ENCODE measurements around the gene PRR16.

The PRR16 gene

DNA sequence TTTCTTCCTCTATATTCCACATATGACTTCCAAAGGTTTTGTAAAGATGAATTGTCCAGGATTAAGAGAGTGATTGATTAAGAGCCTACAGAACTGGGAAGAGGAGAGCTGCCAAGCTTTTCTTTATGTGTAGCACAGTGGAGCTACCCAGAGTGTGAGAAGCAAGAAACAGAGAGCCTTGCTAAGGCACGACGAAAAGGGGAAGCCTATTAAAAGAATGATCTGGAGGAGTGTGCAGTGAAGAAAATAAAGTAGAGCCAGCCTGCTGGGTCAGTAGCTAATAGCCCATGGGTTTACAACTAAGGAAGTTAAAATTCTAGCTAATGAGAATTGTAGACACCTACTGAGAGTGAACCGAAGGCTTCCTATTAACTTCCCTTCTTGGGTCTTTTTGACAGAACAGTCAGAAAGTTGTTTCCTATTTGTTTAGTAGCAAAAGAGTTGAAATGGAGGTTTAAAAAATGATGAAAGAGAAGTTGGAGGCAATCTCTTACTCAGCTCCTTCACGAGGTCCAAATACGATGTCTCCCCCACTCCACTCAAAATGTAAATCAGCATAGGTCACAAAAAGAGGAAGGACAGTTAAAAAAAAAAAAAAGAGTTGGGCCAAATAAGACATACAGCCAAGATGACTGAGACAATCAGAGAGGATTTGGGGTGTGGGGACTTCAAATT is 957 bp upstream of the PRR16 start:
- DNase-seq (ENCODE audit: low read depth in 3 of 3), result no peak

DNA sequence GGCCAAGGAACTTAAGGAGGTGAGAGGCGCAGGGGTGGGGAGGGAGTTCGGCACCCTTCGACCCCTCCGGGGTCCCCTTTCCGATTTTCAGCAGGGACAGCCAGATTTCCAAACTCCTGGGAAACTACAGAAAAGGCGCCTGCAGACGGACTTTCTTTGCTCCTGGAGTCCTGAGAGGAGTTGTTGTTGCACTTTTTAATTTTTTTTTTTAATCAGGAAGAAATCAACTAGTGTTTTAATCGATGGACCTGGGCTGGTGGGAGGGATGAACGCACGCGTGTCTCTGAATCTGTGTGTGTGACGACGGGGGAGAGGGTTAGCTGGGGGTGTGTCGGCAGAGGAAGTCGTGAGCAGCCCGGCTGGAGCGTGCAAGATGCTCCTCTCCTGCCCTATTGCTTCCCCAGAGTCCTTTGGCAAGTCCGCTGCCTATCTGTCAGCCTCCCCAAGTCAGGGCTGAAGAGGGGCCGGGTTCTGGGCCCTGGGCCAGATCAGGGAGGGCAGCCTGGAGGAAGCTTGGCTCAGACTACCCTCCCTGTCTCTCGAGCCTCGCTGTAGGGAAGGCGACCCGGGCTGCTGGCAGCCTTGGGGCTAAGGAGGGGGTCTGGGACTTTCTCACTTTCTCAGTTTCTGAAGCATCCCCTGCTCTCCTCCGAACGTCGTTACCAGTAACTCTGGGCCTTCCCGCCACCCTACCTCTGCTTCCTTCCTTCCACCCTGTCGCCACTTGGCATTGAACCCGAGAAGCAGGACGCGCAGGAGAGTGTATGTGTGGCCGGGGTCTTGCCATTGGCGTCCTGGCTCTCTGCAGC is 731 bp downstream of the PRR16 start:
- DNase-seq (ENCODE audit: low read depth in 3 of 3), result no peak

DNA sequence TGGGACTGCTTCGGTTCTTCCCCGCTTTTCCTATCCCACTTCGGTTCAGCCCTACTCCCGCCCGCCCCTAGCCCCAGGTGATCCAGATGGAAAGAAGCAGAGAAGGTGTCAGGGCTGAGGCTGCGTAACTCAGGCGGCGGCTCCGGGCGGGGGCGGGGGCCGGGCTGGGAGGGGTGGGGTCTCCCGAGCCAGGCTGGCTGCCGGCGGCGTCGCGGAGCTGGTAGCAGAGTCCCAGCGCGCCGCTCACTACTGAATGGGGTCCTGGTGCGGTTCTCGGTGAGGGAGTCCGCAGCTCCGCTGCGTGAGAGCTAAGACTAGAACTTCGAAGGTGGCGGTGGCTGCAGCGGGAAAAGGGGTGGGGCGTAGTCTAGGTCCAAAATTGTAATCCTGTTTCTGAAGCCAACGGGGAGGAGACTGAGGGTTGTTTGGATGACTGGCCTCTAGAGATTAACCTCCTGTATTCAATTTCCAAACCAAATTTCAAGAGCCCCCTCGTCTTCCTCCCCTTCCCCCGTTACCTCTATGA is 1.4 kb downstream of the PRR16 start:
- DNase-seq (ENCODE audit: low read depth in 3 of 3), result no peak

DNA sequence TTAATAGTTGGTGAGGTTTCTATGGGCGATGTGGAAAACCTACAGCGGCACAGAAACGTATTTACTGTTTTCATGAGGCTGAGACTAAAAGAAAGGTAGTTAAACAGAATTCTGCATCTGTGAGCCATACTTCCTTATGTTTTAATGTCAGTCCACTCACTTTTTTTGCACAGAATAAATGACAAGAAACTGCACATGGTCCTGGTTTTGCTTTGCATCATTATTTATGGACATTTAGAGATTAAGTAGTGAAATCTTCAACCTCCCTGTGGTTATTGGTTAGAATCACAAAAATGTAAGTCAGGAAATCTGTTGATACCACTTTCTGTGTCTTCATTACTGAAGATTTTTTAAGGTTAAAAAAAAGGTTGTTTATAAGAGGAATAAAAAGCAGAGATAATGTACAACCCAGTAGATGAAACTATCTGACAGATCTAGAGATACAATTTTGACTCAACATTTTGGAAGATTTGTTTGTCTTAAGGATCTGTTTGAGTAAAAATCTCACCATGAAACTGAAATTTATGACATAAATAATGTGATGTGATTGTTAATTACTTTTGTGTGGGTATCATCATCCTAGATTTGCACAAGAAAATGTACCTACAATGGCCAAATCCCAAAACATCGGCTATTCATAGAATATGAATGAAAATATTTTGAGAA is 2.4 kb downstream of the PRR16 start:
- no peak for DNase-seq (ENCODE audit: low read depth in 3 of 3)

DNA sequence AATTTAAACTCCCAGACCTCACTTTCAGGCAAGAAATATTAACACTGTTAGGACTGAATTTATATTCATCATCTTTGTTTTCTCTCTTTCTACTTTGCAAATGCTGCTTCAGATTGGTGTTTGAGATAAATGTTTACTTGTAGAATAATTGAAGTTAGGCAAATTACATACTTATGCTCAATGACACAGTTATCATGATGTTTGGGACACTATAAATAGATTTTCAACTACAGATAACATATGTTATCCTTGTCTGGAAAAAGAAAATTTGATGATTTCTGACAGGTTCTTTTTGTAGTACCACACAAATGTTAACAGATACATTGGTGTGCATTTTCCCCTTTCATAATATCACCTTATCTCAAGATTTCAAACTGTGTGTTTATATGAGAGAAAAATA is 7.9 kb downstream of the PRR16 start:
- no peak for DNase-seq (ENCODE audit: low read depth in 3 of 3)

DNA sequence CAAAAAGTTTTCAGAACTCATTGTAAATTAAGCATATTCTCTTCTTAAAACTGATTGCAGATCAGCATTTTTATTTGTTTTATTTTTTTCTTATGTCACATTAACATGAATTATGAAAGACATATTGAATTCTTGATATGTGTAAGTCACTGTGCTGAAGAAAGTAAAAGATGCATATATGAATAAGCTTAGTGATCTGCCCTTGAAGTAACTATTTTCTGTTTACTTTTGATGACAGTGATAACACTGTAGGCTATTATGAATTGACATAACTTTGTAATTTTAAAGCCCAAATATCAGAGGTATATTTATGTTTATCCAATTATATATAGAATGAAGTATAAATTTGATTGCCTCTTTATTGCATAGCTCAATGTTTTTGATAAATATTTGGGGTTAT is 8.8 kb downstream of the PRR16 start:
- DNase-seq (ENCODE audit: low read depth in 3 of 3), result no peak

DNA sequence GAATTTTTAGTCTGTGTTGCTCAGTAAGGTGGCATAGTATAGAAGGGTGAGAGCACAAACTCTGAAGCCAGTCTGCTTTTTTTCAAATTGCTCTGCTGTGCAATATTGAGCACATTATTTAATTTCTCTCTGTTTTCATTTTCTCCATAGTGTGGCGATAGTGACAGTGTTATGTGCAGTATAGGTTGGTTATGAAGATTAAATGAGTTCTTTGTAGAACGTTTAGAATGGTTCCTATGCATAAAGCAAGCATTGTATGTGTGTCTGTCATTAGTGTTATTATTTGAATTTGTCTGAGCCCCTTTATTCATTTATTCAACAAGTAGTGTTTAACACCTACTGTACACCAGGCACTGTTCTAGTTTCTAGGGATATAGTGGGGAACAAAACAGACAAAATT is 9.2 kb downstream of the PRR16 start:
- DNase-seq (ENCODE audit: low read depth in 3 of 3), result no peak

DNA sequence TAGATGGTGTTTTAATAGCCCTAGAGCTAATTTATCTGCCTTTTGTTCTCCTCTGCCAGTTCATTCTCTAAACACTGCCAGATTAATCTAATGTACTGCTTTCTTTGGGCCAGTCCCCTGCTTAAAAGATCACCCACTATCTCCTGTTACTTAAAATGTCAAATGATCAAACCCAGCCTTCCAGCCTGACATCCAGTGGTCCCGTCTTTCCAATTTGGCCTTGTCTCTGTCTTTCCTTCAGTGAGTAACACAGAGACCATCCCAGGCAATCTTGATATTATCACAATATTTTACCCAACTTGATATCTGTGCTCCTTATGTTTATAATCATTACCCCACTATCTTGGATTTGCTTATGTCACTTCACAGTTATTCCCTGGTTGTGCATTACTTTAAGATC is 12.0 kb downstream of the PRR16 start:
- DNase-seq (ENCODE audit: low read depth in 3 of 3), result no peak

DNA sequence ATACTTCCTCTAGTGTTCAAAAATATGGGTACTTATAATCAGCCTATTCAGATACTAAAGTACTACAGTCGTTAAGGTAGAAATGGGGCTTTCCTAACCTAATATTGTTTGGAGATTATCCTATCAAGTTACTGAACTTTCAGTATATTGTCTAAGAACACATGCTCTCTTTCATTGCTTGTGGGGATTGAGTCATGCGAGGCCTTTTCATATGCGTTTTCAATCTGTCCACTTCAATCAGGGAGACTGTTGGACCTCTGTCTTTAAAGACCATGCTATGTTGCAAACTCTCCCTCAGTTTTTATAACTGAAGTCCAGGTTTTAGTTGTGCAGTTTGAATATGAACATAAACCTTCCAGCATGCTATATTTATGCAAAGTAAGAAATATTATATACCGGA is 15.0 kb downstream of the PRR16 start:
- DNase-seq (ENCODE audit: low read depth in 3 of 3), result no peak

DNA sequence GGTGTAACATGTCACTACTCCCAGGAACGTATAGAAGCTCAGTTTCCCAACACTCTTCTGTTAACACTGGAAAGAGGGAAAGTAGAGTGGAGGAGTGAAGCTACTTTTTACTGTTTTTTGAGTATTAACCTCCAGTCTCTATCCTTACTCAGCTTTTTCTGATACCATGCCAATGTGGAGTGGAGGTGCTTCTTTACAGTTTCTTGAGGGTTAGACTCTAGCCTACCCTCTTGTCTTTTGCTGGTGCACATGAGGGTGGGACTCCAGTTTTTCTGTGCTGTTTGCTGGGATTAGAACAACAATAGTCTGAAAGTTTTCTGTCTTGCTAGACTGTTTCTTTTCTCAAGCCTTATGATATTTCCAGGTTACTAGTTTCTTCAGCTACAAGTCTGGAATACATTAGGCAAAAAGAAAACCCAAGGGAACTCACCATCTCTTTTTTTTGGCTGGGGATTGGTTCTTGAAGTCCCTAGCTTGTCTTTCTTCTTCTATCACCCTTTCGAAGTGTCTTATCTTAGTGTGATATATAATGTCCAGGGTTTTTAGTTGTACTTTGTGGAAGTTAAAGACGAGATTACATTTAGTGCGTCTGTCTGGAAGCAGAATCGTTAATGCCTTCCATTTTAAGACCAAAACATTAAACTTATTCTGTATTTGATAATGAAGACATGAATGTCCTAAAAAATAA is 35.9 kb downstream of the PRR16 start:
- DNase-seq (ENCODE audit: low read depth in 3 of 3), result no peak

DNA sequence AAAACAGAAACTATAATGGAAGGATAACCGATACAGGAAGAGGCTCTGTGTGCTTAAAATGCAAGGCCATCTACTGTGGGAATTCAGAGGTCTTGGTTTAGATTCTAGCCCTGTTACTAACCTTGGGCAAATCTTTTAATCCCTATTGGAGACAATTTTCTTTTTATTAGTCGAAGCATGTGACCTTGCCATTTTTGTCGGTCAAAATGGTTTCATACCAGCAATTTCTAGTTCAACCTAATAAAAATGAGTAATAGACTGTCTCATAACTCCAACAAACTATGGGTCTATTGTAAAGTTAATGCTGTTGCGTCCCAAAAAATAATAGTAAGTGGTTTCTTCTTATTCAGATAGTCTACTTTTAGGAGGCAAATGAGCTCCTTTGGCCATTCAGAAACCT is 38.4 kb downstream of the PRR16 start:
- DNase-seq (ENCODE audit: low read depth in 3 of 3), result no peak

DNA sequence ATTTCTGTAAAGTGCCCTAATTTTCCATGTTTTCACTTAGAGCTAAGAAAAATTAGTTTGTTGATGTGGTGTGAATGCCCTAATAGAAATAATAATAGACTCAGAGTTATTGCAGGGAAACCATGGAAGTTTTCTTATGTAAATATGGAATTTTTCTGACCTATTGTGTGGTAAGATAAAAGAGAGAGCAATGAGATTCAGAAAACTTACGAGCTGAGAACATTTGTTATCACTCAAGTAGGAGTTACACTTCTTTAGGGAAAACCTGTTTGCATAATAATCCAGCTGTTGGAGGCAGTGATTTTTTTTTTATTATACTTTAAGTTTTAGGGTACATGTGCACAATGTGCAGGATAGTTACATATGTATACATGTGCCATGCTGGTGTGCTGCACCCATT is 39.2 kb downstream of the PRR16 start:
- no peak for DNase-seq (ENCODE audit: low read depth in 3 of 3)

DNA sequence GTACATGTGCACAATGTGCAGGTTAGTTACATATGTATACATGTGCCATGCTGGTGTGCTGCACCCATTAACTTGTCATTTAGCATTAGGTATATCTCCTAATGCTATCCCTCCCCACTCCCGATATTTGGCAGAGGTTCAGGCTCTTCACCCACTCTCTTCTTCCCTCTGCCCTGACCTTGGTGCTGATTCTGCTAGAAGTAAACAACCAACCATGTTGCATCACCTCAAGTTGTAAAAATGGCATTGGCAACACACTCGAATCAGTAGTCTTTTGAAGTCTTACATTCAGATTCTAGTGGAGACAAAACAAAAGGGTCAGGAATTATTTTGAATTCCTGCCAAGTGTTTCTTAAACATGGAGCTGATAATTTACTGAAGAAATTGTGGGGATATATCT is 40.0 kb downstream of the PRR16 start:
- DNase-seq (ENCODE audit: low read depth in 3 of 3), result no peak

DNA sequence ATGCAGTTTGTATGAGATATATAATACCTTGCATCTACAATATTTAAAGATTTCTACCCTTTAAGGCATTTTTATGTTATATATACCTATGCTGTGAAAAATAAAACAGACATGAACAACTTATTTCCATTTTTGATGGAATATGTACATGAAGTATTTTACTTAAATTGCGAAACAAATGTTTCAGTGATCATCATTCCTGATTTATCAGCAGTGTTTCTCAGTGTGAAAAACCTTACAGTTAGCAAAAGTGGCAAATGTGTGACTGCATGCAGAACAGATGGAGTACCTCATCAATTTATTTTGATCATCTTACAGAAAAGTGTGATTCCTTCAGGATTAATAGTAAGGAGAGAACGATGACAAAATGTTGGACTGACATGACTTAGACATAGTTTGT is 43.1 kb downstream of the PRR16 start:
- DNase-seq (ENCODE audit: low read depth in 3 of 3), result no peak

DNA sequence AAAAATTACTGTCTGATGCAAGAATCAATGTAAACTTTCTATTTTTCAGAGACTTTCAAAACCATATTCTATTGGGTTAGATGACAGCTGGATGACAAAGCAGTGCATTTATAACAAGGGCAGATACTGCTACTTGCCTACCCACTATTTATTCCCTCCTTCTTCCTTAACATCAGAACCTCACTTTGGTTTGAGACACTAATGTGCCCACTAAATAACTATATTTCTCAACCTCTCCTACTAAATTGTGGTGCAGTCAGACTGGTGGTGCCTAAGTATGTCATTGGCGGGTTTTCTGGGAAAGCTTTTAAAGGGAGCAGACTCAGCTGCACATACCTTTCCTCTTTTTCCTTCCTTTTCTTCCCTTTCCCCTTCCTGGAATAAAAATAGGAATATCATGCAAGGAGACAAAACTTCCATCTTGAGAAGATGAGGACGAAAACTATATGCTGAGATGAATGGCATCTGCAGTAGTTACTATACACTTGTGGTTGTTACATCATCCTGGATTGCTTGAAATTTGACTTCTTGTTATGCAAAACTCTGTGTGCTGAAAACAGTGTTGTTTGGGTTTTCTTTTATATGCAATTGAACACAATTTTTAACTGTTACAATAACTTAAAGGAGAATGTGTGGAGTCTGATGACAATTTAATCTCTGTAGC is 43.8 kb downstream of the PRR16 start:
- DNase-seq (ENCODE audit: low read depth in 3 of 3), result no peak

DNA sequence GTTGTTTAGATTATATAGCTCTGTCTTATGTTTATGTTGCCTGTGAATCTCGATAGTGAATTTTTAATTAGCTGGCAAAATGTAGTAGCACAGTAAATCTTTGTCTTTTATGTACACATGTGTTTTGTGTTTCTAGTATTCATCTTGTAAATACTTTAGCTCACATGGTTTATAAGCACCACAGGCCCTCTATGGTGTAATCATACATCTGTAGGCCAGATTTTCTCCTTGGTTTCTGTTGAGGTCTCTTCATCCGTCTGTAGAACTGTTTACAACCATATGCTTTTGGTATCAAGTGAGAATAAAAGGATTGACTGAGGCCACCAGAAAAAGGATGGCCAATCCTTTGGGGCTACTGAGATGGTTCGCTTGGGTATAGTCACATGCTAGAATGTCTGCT is 45.0 kb downstream of the PRR16 start:
- DNase-seq (ENCODE audit: low read depth in 3 of 3), result no peak

DNA sequence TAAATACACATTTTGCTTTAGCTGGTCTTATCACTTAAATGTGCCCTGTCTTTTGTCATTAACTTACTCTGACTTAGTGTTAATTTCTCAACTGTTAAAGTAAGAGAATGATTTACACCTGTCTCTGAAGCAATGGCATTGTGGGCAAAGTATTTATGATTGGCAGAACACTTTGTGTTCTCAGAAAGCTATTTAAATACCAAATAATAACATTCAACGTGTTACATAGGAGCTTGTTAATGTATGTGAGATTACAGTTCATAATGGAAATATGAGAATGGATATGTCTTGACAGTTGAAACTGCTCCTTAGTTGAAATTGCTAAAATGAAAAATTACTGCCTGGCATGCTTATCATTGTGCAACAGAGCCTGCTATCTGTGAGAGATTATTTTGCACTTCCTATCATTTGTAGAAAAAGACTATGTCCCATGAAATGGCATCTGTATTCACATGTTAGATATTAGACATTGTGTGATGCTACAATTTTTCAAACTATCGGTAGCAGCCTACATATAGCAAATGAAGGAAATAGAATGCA is 46.1 kb downstream of the PRR16 start:
- DNase-seq (ENCODE audit: low read depth in 3 of 3), result no peak

DNA sequence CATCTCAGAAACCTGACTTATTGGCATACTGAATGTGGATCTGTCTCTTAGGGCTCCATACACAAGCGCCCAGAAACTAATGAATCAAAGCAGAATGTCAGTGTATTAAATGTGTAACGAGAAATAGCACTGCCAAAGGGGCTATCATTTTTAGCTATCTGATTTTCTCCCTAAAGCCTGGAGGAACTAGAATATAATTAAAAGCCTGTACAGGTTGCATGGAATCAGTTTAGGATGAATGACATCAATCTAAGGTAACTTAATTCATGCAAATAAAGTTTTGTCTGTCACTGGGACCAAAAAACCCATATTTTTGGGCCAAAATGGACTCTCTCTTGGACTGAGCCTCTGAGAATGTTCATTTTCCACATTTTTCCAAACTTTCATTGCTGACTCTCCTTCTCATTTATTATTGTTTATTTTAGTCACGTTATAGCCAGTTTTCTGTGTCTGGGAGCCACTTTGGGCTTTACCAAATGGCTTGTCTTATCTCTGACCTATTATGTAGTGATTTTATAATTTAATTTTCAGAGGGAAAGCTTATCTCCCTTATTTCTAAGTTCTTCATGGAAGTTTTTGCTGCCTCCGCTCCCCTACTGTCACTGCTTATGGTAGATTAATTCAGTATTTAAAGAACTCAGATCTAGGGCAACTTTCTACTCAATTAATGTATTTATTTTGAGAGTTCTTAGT is 47.0 kb downstream of the PRR16 start:
- DNase-seq (ENCODE audit: low read depth in 3 of 3), result no peak

DNA sequence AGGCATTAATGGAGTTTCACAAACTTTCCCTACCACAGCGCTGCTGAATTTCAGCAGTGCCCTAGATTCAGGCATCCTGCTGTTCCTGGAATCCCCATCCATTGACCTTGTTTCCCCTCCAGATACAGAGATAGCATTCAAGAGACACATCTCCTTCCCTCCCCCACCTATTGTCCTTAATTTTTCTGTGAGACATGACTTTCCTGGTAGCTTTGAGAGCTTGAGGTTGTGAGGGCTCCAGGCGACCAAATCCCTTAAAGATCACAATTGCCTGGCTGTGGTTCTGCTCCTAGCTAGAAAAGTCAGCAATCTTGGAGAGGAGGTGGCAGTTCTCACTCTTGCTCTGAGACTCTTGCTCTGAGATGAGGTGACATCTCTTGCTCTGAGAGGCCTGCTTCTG is 48.0 kb downstream of the PRR16 start:
- DNase-seq (ENCODE audit: low read depth in 3 of 3), result no peak

DNA sequence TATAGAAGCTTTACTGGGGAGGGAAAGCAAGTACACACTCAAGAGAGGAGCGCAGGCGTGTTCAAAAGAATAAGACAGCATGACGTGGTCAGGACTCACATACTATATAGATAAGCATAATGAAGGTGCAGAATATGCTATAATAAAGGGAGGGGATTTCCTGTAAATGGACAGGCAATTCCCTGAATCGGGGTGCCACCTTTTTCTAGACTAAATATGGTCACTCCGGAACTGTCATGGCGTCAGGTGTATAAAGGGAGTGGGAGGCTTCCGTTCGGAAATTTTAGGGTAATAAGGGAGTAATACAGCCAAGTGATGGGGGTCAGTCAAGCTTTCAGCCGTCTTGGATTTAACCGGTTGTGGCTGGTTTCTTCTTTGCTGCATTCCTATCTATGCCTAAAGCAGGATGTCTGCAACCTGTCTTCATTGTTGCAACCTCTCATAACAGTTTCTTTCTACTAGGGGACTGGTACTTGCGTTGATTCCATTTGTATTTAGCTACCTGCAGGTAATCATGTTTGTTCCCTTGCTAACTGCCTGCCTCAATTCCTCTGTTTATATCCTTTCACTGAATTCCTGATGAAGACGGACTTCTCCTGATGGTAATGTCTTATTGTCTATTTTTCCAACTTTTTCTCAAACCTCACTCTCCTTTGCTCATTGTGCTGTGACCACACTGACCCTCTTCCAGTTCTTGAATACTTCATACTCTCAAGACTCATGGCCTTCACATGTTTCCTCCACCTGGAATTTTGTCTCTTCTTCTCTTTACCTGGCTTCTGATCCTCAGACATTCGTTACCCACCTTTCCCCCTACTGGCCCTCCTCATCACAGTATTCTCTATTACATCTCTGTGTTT is 48.9 kb downstream of the PRR16 start:
- no peak for DNase-seq (ENCODE audit: low read depth in 3 of 3)
